Endothelial cell of umbilical vein (primary cell): ENCODE data around the gene PTF1A.
A peak's percentile ranks its signal among the peaks of the same experiment; 100 is the strongest.

ENCODE experiments used
- CTCF ChIP-seq, 2 donors: IDR thresholded peaks; 1 replicate in 1 of 2; 2 replicates in 1 of 2; pipeline ENCODE4 v1.5.1; 2011; ENCODE audit warnings: low read length in 2 of 2, mild to moderate bottlenecking in 2 of 2, moderate library complexity in 2 of 2, control low read depth in 1 of 2, inconsistent platforms in 1 of 2, low read depth in 1 of 2; ENCODE audit not compliant: insufficient read depth in 1 of 2; ENCODE audit errors: extremely low read depth in 1 of 2
- EZH2 ChIP-seq: IDR thresholded peaks from 2 replicates; pipeline ENCODE4 v1.6.1; 2012; ENCODE audit warnings: borderline replicate concordance, low read depth, mild to moderate bottlenecking, moderate library complexity, low read length, inconsistent platforms; ENCODE audit not compliant: severe bottlenecking
- FOS ChIP-seq: IDR thresholded peaks from 2 replicates; pipeline ENCODE4 v1.6.1; 2011; ENCODE audit warnings: mild to moderate bottlenecking, low read length, moderate library complexity, borderline replicate concordance; ENCODE audit not compliant: insufficient read depth
- GATA2 ChIP-seq: IDR thresholded peaks from 2 replicates; pipeline ENCODE4 v1.7.0; 2011; ENCODE audit warnings: low read depth, mild to moderate bottlenecking, moderate library complexity, mixed read lengths, low read length; ENCODE audit not compliant: insufficient read length, insufficient read depth
- JUN ChIP-seq: IDR thresholded peaks from 2 replicates; pipeline ENCODE4 v1.6.1; 2011; ENCODE audit warnings: borderline replicate concordance, low read depth; ENCODE audit not compliant: insufficient read length, insufficient read depth
- MYC ChIP-seq: IDR thresholded peaks from one replicate; pipeline ENCODE4 v1.6.1; 2011; ENCODE audit warnings: mild to moderate bottlenecking, low read depth, low read length
- POLR2A ChIP-seq: IDR thresholded peaks from 2 replicates; pipeline ENCODE4 v1.6.1; 2012; ENCODE audit warnings: low read depth, mild to moderate bottlenecking, control low read depth, low read length
- POLR2AphosphoS5 ChIP-seq: IDR thresholded peaks from 2 replicates; pipeline ENCODE4 v1.6.1; 2012; ENCODE audit warnings: low read depth, mild to moderate bottlenecking, control low read depth, low read length, moderate library complexity; ENCODE audit not compliant: insufficient read depth

- TF ChIP-seq CTCF (IDR thresholded peaks at IDR 0.05; ENCODE audit: extremely low read depth in 1 of 2, insufficient read depth in 1 of 2, low read depth in 1 of 2, low read length in 2 of 2) (no peak), FOS (no peak), POLR2A (no peak), EZH2 (peak; percentile 70), POLR2AphosphoS5 (no peak), MYC (no peak), JUN (no peak), GATA2 (no peak)
These were observed 3.1 kb downstream of the PTF1A start for GRCh38 chr10:23194966-23195845.
